Cerebellar nuclear complex (tissue), 1 donor: ENCODE data around the gene SNAPC4.
"Not testable (repeated sequence)": the region's sequence is repeated elsewhere in the genome, so short reads cannot be mapped to it uniquely, and the experiment has no call there.

Source experiments
- DNase-seq, 2 experiments: peaks; one replicate each; lab custom pipeline; 2025; lab: John Stamatoyannopoulos, UW

Gene SNAPC4

GRCh38 chr9:136407911-136408310 lies 7.9 kb upstream of the SNAPC4 start:
- DNase-seq = no peak

GRCh38 chr9:136407061-136407460 lies 7.1 kb upstream of the SNAPC4 start:
- DNase-seq = not testable (repeated sequence)

GRCh38 chr9:136405904-136406303 lies 5.9 kb upstream of the SNAPC4 start:
- DNase-seq = not testable (repeated sequence)

- DNase-seq = no peak
Measured at GRCh38 chr9:136405481-136405880, 5.5 kb upstream of the SNAPC4 start.

- DNase-seq = no peak
Measured at GRCh38 chr9:136404801-136405136, 4.8 kb upstream of the SNAPC4 start.

- DNase-seq = no peak
Measured at GRCh38 chr9:136403915-136404800, 4.2 kb upstream of the SNAPC4 start.

GRCh38 chr9:136403538-136403914 lies 3.6 kb upstream of the SNAPC4 start:
- DNase-seq = no peak

GRCh38 chr9:136402067-136402466 lies 2.1 kb upstream of the SNAPC4 start:
- no peak for DNase-seq

GRCh38 chr9:136401173-136401922 lies 1.4 kb upstream of the SNAPC4 start:
- no peak for DNase-seq

- DNase-seq = no peak
Measured at GRCh38 chr9:136399176-136400037, 563 bp downstream of the SNAPC4 start.

- no peak for DNase-seq
Measured at GRCh38 chr9:136398286-136398685, 1.7 kb downstream of the SNAPC4 start.

GRCh38 chr9:136397643-136398042 lies 2.3 kb downstream of the SNAPC4 start:
- no peak for DNase-seq

- no peak for DNase-seq
Measured at GRCh38 chr9:136396219-136396515, 3.8 kb downstream of the SNAPC4 start.

- DNase-seq = no peak
Measured at GRCh38 chr9:136395345-136396218, 4.4 kb downstream of the SNAPC4 start.

- DNase-seq = no peak
Measured at GRCh38 chr9:136395020-136395340, 5.0 kb downstream of the SNAPC4 start.

- DNase-seq = no peak
Measured at GRCh38 chr9:136394312-136395019, 5.5 kb downstream of the SNAPC4 start.

- DNase-seq = no peak
Measured at GRCh38 chr9:136393531-136393930, 6.4 kb downstream of the SNAPC4 start.

GRCh38 chr9:136392538-136393449 lies 7.2 kb downstream of the SNAPC4 start:
- DNase-seq = no peak

- no peak for DNase-seq
Measured at GRCh38 chr9:136391737-136392537, 8.0 kb downstream of the SNAPC4 start.
